GM19452 (cell line): ENCODE results near the gene MRPL43.

Source experiments
- ATAC-seq: cut with Tn5 transposase; IDR thresholded peaks from one replicate; pipeline ENCODE4 v1.9.1; 2021; ENCODE audit not compliant: unreplicated experiment

Gene MRPL43

DNA sequence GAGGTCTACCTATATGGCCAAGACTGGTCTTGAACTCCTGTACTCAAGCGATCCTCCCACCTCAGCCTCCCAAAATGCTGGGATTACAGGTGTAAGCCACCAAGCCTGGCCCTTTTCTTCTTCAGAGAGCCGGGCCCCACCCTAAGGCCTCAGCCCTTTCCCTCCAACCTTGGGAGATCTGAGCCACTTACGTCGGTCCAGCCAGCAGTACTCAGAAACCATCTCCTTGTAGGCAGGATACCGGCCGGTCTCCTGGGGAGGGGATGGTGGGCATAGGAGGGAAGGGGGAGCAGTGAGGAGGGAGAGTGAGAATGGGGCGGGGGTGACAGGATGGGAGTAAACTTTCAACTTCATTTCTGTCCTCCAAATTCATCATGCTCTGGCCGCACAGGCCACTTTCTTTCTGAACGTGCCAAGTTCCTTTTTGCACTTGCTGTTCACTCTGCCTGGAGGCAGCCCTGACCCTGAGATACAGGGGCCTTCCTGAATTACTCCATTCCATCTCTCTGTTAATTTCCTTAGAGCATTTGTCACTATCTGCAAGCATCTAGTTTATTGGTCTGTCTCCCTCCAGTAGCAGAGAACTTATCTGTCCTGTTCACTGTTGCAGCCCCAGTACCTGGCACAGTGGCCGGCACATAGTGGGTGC, 33.3 kb upstream of the MRPL43 start:
- ATAC-seq: no peak

DNA sequence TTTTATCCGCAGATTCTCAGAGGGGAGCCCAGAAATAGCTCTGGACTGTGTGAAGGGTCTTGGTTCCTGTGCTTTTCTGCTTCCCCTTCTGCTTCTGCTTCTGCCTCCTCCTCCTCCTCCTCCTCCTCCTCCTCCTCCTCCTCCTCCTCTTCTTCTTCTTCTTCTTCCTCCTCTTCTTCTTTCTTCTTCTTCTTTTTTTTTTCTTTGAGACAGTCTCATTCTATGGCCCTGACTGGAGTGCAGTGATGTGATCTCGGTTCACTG, 32.1 kb upstream of the MRPL43 start:
- no peak for ATAC-seq

- ATAC-seq: no peak
Observed at GRCh38 chr10:101018600-101019439, 31.5 kb upstream of the MRPL43 start.

GRCh38 chr10:101018118-101018599, 30.9 kb upstream of the MRPL43 start:
- ATAC-seq: no peak

GRCh38 chr10:101016814-101017213, 29.5 kb upstream of the MRPL43 start:
- ATAC-seq: no peak

DNA sequence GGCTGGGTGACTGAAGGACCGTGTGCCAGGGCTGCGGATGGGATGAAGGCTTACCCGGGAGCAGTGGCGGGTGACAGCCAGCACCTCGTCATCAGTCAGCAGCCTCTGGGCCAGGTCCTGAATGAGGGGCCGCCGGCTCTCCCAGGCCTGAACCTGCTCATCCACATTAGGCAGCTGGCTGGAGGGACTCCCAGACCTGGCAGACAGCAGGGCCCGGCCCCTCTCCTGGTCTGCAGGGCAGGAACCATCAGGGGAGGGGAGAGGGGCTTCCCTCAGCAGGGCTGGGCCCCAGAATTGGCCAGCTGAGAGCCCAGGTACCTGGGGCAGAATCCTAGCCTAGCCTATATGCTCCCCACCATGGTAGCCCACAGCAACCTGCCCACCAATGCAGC, 28.3 kb upstream of the MRPL43 start:
- no peak for ATAC-seq

DNA sequence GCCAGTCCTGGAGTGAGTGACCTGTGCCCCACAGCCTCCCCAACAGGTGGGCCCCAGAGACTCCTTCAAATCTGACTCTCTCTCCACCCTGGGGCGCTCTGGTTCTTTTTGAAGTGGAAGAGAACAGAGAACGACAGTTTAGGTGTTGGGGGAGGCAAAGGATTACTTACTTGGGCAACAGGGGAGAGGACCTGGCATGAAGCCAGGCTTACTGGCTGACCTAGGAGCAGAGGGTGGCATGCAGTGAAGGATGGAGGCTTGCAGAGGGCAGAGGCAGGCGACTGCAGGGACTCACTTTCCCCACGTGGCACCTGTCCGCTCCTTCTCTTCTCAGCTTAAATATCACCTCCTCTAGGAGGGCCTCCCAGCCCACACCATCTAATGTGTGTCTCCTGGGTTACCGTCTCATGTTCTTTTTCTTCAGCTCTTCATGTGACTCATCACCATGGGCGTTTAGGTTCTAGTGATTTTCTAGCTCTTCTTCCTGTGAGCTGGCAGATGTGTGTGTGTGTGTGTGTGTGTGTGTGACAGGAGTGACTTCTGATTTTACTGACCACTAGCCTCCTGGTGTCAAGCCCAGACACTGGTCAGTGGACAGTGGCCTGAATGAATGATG, 27.8 kb upstream of the MRPL43 start:
- no peak for ATAC-seq

DNA sequence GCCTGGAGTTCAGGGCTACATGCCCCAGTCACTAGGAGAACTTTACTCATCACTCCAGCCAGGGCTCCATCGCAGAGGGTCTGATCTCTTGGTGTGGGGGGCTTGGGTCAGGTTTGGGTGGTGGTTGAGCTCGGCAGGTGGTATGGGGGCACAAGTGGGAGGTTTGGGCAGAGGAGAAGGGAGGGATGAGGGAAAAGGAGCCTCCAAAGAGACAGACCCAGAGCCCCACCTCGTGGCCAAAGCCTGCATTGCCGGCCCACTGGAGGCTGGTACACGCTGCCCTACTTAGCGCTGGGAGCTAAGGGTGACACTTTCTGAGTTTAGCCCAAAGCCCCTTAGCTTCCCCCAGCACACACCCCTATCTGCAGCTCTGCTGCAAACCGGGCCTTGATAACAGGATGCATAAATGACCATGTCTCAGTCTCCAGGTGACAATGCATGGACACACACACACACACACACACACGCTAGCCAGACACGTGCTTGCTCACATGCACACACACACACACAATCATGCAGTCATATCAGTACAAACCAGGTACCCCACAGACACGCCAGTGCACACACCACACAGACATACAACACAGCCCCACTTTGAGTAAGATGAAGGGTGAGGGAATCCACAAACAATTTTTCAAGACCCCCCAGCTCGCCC, 27.1 kb upstream of the MRPL43 start:
- ATAC-seq: no peak

GRCh38 chr10:101013365-101013825, 26.1 kb upstream of the MRPL43 start:
- no peak for ATAC-seq

GRCh38 chr10:101012525-101013364, 25.4 kb upstream of the MRPL43 start:
- ATAC-seq: no peak

GRCh38 chr10:101011517-101012423, 24.5 kb upstream of the MRPL43 start:
- no peak for ATAC-seq

DNA sequence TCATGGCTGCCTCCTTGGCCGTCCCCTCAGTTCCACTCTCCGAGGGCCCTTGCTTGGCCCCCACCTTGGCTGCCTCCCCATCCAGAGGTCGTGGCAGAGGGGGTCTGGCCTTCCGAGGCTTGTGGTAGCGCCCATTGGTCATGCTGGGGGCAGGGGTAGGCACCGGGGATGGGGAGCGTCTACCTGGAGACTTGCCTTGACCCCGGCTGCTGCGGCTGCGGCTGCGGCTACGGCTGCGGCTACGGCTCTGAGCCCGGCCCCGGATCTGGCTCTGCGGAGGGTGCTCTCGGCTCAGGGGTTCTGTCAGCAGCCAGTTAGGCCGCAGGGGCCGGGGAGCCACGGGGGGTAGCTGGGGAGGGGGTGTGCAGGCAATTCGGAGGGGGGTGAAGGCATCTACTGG, 23.0 kb upstream of the MRPL43 start:
- ATAC-seq: no peak

DNA sequence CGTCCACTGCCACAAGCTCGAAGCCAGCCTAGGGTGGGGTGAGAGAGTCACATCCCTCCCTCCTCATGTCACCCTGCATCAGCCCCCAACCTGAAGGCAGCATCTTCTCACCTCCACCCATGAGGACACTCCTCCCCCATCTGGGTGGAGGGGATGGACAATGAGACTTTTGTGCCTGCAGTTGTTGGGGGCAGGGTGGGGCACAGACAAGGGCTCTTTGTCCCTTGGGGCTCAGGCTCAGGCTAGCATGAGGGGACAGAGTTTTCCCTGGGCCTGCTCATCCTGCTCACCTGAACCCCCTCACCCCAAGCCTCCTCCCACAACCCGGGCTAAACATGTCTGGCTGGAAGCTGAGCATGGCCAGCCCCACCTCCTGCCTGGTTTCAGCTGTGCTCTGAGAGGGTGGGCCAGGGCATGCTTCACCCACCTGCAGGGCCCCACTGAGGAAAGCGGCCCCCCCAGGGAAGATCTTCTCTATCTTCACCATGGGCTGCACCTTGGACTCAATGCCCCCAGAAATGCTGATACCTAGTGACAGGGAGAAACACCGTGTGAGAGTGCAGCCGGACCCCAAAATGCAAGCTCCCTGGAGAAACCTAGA, 21.6 kb upstream of the MRPL43 start:
- ATAC-seq: no peak

GRCh38 chr10:101007915-101008822, 20.9 kb upstream of the MRPL43 start:
- ATAC-seq: no peak

DNA sequence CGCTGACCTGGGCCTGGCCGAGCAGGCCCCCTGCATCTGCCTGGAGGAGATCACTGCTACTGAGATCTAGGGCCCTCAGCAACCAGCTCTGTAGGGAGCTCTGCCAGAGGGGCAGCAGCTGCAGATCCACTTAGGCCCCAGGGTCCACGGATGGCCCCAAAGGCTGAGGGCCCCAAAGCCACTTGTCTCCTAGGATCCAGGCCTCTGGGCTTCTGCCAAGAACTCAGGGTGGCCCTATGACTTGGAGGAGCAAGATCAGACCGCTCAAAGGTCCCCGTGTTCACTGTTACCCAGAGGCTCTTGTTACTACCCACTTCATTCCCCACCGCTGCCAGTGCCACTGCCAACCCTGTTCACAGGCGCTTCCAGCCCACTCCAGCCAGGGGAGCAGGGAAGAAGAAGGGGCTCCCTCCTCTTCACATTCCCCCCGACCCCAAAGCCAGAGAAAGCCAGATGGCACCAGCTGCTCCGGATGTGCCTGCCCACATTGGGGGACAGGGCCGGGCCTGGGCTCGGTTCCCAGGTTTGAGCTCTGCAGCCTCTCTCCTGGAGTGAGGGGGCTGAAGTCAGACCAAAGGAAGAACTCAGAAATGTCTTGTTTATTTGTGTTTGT, 19.9 kb upstream of the MRPL43 start:
- no peak for ATAC-seq

- no peak for ATAC-seq
Observed at GRCh38 chr10:101006593-101007098, 19.3 kb upstream of the MRPL43 start.

GRCh38 chr10:101005869-101006567, 18.7 kb upstream of the MRPL43 start:
- no peak for ATAC-seq
